ENCODE data around the gene BCAR1.

Gene BCAR1

DNA sequence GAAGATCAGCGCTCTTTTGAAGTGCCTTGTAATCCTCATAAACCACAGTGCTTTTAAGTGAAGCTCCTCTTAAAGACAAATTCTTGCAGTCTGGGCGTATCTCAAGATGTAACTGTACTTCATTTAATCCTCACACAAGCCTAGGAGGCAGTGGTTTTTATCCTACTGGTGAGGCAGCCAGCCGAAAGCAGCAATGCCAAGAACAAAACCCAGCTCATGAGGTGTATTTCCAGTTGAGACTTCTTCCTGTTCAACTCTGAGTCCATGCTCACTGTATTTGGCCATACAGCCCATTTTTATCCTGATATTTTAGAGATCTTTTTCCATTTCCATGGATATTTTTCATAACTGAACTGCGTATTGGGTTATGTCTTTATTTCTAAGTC is 58.2 kb downstream of the BCAR1 start:
- DNase-seq (no peak), ATAC-seq (ENCODE audit: insufficient read depth, low read depth) (no peak)
- H4K20me1 ChIP-seq (ENCODE audit: insufficient read depth, low read length): no peaks in the 10 kb centered on the region
- H2AFZ ChIP-seq (ENCODE audit: low read depth, low read length): no peak overlapping the region
- no peaks in the 10 kb centered on the region for H3K36me3 ChIP-seq (ENCODE audit: insufficient read depth, low read length)
- H3K27me3 ChIP-seq (ENCODE audit: insufficient read depth, low read length, poor library complexity): peaks cover 4% of the 10 kb centered on the region
- no peak overlapping the region for H3K4me3 ChIP-seq (ENCODE audit: low read depth in 1 of 2, low read length in 2 of 2)
- H3K9me3 ChIP-seq (ENCODE audit: insufficient read depth, low read length, severe bottlenecking): no peaks in the 10 kb centered on the region
- no peak overlapping the region for H3K27ac ChIP-seq (ENCODE audit: low read length)
- TF ChIP-seq, protein P1, sequence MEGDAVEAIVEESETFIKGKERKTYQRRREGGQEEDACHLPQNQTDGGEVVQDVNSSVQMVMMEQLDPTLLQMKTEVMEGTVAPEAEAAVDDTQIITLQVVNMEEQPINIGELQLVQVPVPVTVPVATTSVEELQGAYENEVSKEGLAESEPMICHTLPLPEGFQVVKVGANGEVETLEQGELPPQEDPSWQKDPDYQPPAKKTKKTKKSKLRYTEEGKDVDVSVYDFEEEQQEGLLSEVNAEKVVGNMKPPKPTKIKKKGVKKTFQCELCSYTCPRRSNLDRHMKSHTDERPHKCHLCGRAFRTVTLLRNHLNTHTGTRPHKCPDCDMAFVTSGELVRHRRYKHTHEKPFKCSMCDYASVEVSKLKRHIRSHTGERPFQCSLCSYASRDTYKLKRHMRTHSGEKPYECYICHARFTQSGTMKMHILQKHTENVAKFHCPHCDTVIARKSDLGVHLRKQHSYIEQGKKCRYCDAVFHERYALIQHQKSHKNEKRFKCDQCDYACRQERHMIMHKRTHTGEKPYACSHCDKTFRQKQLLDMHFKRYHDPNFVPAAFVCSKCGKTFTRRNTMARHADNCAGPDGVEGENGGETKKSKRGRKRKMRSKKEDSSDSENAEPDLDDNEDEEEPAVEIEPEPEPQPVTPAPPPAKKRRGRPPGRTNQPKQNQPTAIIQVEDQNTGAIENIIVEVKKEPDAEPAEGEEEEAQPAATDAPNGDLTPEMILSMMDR (IDR thresholded peaks at IDR 0.05; ENCODE audit: borderline replicate concordance, extremely low read depth, low read length, poor library complexity, severe bottlenecking): no peak
- no peak for TF ChIP-seq EZH2 (IDR thresholded peaks at IDR 0.05; ENCODE audit: borderline replicate concordance, low read depth, low read length, severe bottlenecking)
- no peaks in the 10 kb centered on the region for H3K4me1 ChIP-seq (ENCODE audit: insufficient read depth, low read length)
- no peak overlapping the region for H3K4me2 ChIP-seq (ENCODE audit: insufficient read depth, low read length)
- no peaks in the 10 kb centered on the region for H3K79me2 ChIP-seq (ENCODE audit: insufficient read depth, low read length)
- H3K9ac ChIP-seq (ENCODE audit: low read depth, low read length): no peak overlapping the region

GRCh38 chr16:75192606-75193264 is 58.7 kb downstream of the BCAR1 start:
- Histone ChIP-seq H2AFZ (ENCODE audit: low read depth, low read length) (no peak overlapping the region), H3K9me3 (ENCODE audit: insufficient read depth, low read length, severe bottlenecking) (no peaks in the 10 kb centered on the region), H3K4me2 (ENCODE audit: insufficient read depth, low read length) (no peak overlapping the region), H3K4me3 (ENCODE audit: low read depth in 1 of 2, low read length in 2 of 2) (no peak overlapping the region), H3K27me3 (ENCODE audit: insufficient read depth, low read length, poor library complexity) (peaks cover 4% of the 10 kb centered on the region), H3K36me3 (ENCODE audit: insufficient read depth, low read length) (no peaks in the 10 kb centered on the region), H3K79me2 (ENCODE audit: insufficient read depth, low read length) (no peaks in the 10 kb centered on the region), H3K27ac (ENCODE audit: low read length) (no peak overlapping the region), H3K9ac (ENCODE audit: low read depth, low read length) (no peak overlapping the region), H3K4me1 (ENCODE audit: insufficient read depth, low read length) (no peaks in the 10 kb centered on the region), H4K20me1 (ENCODE audit: insufficient read depth, low read length) (no peaks in the 10 kb centered on the region)
- DNase-seq (no peak), ATAC-seq (ENCODE audit: insufficient read depth, low read depth) (no peak)
- TF ChIP-seq EZH2 (IDR thresholded peaks at IDR 0.05; ENCODE audit: borderline replicate concordance, low read depth, low read length, severe bottlenecking): no peak
- TF ChIP-seq, protein P1 (IDR thresholded peaks at IDR 0.05; ENCODE audit: borderline replicate concordance, extremely low read depth, low read length, poor library complexity, severe bottlenecking): no peak

GRCh38 chr16:75189638-75190245 is 61.7 kb downstream of the BCAR1 start:
- Histone ChIP-seq H3K4me2 (ENCODE audit: insufficient read depth, low read length) (no peak overlapping the region), H3K27me3 (ENCODE audit: insufficient read depth, low read length, poor library complexity) (peaks cover 4% of the 10 kb centered on the region), H3K36me3 (ENCODE audit: insufficient read depth, low read length) (no peaks in the 10 kb centered on the region), H2AFZ (ENCODE audit: low read depth, low read length) (no peak overlapping the region), H3K9ac (ENCODE audit: low read depth, low read length) (no peak overlapping the region), H3K9me3 (ENCODE audit: insufficient read depth, low read length, severe bottlenecking) (no peaks in the 10 kb centered on the region), H3K4me1 (ENCODE audit: insufficient read depth, low read length) (no peaks in the 10 kb centered on the region), H3K79me2 (ENCODE audit: insufficient read depth, low read length) (no peaks in the 10 kb centered on the region), H3K27ac (ENCODE audit: low read length) (no peak overlapping the region), H4K20me1 (ENCODE audit: insufficient read depth, low read length) (no peaks in the 10 kb centered on the region), H3K4me3 (ENCODE audit: low read depth in 1 of 2, low read length in 2 of 2) (no peak overlapping the region)
- DNase-seq (no peak), ATAC-seq (ENCODE audit: insufficient read depth, low read depth) (no peak)
- TF ChIP-seq EZH2 (IDR thresholded peaks at IDR 0.05; ENCODE audit: borderline replicate concordance, low read depth, low read length, severe bottlenecking): no peak
- TF ChIP-seq, protein P1 (IDR thresholded peaks at IDR 0.05; ENCODE audit: borderline replicate concordance, extremely low read depth, low read length, poor library complexity, severe bottlenecking): no peak

Measured in DND-41 (cell line).